Vagina (tissue), 2 donors: ENCODE measurements around the gene NUP37. TPM values are rescaled to one million over a fixed set of nuclear protein-coding genes. Genes with fewer than 3 reads are reported as not detected.
A peak's percentile ranks its signal among the peaks of the same experiment; 100 is the strongest.
"Not testable (repeated sequence)": the region's sequence is repeated elsewhere in the genome, so short reads cannot be mapped to it uniquely, and the experiment has no call there.

Experiments used
- DNase-seq, 2 donors: peaks; one replicate each; pipeline ENCODE4 v3.0.0-alpha.2; 2017; ENCODE audit errors: extremely low spot score in 2 of 2
- H3K27ac ChIP-seq: fragments of 200-600 bp; sonication (generic); one replicate; pipeline ENCODE4 v1.5.1; 2019
- H3K27me3 ChIP-seq: fragments of 200-600 bp; sonication (generic); one replicate; pipeline ENCODE4 v1.5.1; 2019
- H3K36me3 ChIP-seq, 2 donors: fragments of 200-600 bp; sonication (generic); one replicate each; pipeline ENCODE4 v1.5.1; 2017 to 2019
- H3K4me1 ChIP-seq: fragments of 200-600 bp; sonication (generic); one replicate; pipeline ENCODE4 v1.5.1; 2019
- H3K4me3 ChIP-seq, 2 donors: fragments of 200-600 bp; sonication (generic); 1 replicate in 1 of 2; 2 replicates in 1 of 2; pipeline ENCODE4 v1.5.1; 2016 to 2019
- H3K9me3 ChIP-seq: fragments of 200-600 bp; sonication (generic); one replicate; pipeline ENCODE4 v1.5.1; 2019
- CTCF ChIP-seq, 3 experiments: fragments of 450-650 bp in 2 of 3; fragments of 200-600 bp in 1 of 3; sonication (generic) in 1 of 3; IDR thresholded peaks; one replicate each; pipeline ENCODE4 v1.5.1; 2017 to 2019; ENCODE audit warnings: antibody characterized with exemption in 3 of 3, mild to moderate bottlenecking in 2 of 3, moderate library complexity in 2 of 3
- POLR2A ChIP-seq, 2 donors: fragments of 450-650 bp; IDR thresholded peaks; one replicate each; pipeline ENCODE4 v1.6.1; 2017; ENCODE audit warnings: antibody characterized with exemption in 2 of 2, mild to moderate bottlenecking in 2 of 2, moderate library complexity in 2 of 2
- POLR2AphosphoS5 ChIP-seq, 2 donors: sonication (generic); formaldehyde crosslinking; IDR thresholded peaks; one replicate each; pipeline ENCODE4 v1.9.0; 2017; ENCODE audit warnings: antibody characterized with exemption in 2 of 2, mild to moderate bottlenecking in 2 of 2, low read depth in 1 of 2; ENCODE audit not compliant: insufficient read depth in 1 of 2
- intact Hi-C: fragments of 100-400 bp; cut with DNase I; formaldehyde crosslinking; loops from one replicate; pipeline ENCODE4 v1.15.1; 2023
- total RNA-seq: library from RNA; depleted of rRNA; stranded (reverse); fragments of >200 nt; gene quantifications from one replicate; pipeline ENCODE4 v1.2.3, GENCODE V29; 2016

Gene NUP37
- total RNA-seq = 22.6 TPM

- no peak for DNase-seq
- H3K27ac ChIP-seq = peak within 1 kb of the TSS; percentile 89
- H3K9me3 ChIP-seq = no peaks in the 10 kb centered on the region
- H3K27me3 ChIP-seq = no peaks in the 10 kb centered on the region
- H3K4me3 ChIP-seq = peak within 1 kb of the TSS; percentile 73 to 84
- peaks cover 0 to 13% of the 10 kb centered on the region in 2 donors for H3K36me3 ChIP-seq
- H3K4me1 ChIP-seq = peaks cover 20% of the 10 kb centered on the region
- intact Hi-C loops = no loop called here
- TF ChIP-seq CTCF (IDR thresholded peaks at IDR 0.05) = no peak
- TF ChIP-seq POLR2AphosphoS5 (IDR thresholded peaks at IDR 0.05; ENCODE audit: insufficient read depth in 1 of 2, low read depth in 1 of 2) = peak; percentile 87 to 92
These were observed at the start of gene NUP37, which contains the start of gene PARPBP for GRCh38 chr12:102119674-102120563. Gene NUP37, minus strand, starts transcription at chr12:102120114. Its CDS starts 1,596 bp downstream, at chr12:102118518. Gene PARPBP, plus strand, starts transcription at chr12:102120183. Its CDS starts 3,706 bp downstream, at chr12:102123889.

GRCh38 chr12:102167821-102168604 is 48.1 kb upstream of the NUP37 start:
- H3K36me3 ChIP-seq = no peaks in the 10 kb centered on the region
- H3K4me1 ChIP-seq = no peaks in the 10 kb centered on the region
- no peak for TF ChIP-seq POLR2A (IDR thresholded peaks at IDR 0.05)
- TF ChIP-seq POLR2AphosphoS5 (IDR thresholded peaks at IDR 0.05; ENCODE audit: insufficient read depth in 1 of 2, low read depth in 1 of 2) = no peak
- no peak for TF ChIP-seq CTCF (IDR thresholded peaks at IDR 0.05)
- no peak for DNase-seq
- H3K27ac ChIP-seq = no peak overlapping the region
- intact Hi-C loops = no loop called here
- no peaks in the 10 kb centered on the region for H3K9me3 ChIP-seq
- H3K4me3 ChIP-seq = no peak overlapping the region
- no peaks in the 10 kb centered on the region for H3K27me3 ChIP-seq

DNA sequence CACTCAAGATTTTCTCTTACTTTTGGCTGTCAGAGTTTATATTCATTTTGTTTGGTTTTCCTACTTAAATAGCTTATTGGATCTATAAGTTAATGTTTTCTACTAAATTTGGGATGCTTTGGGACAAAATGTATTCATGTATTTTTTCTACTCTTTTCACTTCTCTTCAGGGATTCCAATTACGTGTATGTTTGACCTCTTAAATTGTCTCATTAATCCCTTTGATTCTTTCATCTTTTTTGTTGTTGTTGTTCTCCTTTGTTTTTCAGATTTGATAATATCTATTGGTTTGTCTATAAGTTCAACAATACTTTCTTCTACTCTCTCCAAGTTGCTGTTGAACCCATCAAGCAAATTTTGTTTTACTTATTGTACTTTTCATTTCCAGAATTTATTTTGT is 43.5 kb upstream of the NUP37 start:
- no peaks in the 10 kb centered on the region for H3K9me3 ChIP-seq
- H3K27ac ChIP-seq = no peak overlapping the region
- H3K4me1 ChIP-seq = no peaks in the 10 kb centered on the region
- intact Hi-C loops = no loop called here
- H3K4me3 ChIP-seq = no peak overlapping the region
- no peaks in the 10 kb centered on the region for H3K27me3 ChIP-seq
- no peak for DNase-seq
- TF ChIP-seq POLR2A (IDR thresholded peaks at IDR 0.05) = no peak
- no peak for TF ChIP-seq CTCF (IDR thresholded peaks at IDR 0.05)
- no peak for TF ChIP-seq POLR2AphosphoS5 (IDR thresholded peaks at IDR 0.05; ENCODE audit: insufficient read depth in 1 of 2, low read depth in 1 of 2)
- H3K36me3 ChIP-seq = no peaks in the 10 kb centered on the region

GRCh38 chr12:102155206-102155605 is 35.3 kb upstream of the NUP37 start:
- H3K27me3 ChIP-seq, intact Hi-C loops, H3K4me1 ChIP-seq, H3K9me3 ChIP-seq, DNase-seq, H3K36me3 ChIP-seq, H3K27ac ChIP-seq, H3K4me3 ChIP-seq: not testable (repeated sequence)

DNA sequence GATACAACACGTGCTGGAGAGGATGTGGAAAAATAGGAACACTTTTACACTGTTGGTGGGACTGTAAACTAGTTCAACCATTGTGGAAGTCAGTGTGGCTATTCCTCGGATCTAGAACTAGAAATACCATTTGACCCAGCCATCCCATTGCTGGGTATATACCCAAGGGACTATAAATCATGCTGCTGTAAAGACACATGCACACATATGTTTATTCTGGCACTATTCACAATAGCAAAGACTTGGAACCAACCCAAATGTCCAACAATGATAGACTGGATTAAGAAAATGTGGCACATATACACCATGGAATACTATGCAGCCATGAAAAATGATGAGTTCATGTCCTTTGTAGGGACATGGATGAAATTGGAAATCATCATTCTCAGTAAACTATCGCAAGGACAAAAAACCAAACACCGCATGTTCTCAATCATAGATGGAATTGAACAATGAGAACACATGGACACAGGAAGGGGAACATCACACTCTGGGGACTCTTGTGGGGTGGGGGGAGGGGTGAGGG is 27.2 kb upstream of the NUP37 start:
- H3K27ac ChIP-seq, H3K9me3 ChIP-seq, H3K36me3 ChIP-seq, DNase-seq, H3K4me3 ChIP-seq, intact Hi-C loops, H3K27me3 ChIP-seq, H3K4me1 ChIP-seq: not testable (repeated sequence)
